HG03175 (cell line): Measurements from ENCODE around the gene HK1.
"Not testable (repeated sequence)": the region's sequence is repeated elsewhere in the genome, so short reads cannot be mapped to it uniquely, and the experiment has no call there.

Experiments
- ATAC-seq: cut with Tn5 transposase; IDR thresholded peaks from one replicate; pipeline ENCODE4 v1.9.1; 2021; ENCODE audit warnings: mild to moderate bottlenecking, moderate library complexity; ENCODE audit not compliant: unreplicated experiment

The HK1 gene

GRCh38 chr10:69325637-69326523 is 47.6 kb downstream of the HK1 start:
- ATAC-seq = not testable (repeated sequence)

- no peak for ATAC-seq
Observed at GRCh38 chr10:69326692-69327091, 48.4 kb downstream of the HK1 start.

GRCh38 chr10:69327463-69328379 is 49.4 kb downstream of the HK1 start:
- peak; percentile 72 for ATAC-seq

GRCh38 chr10:69328380-69328735 is 50.1 kb downstream of the HK1 start:
- no peak for ATAC-seq

GRCh38 chr10:69328888-69329287 is 50.6 kb downstream of the HK1 start:
- ATAC-seq = not testable (repeated sequence)

GRCh38 chr10:69329721-69330178 is 51.5 kb downstream of the HK1 start:
- ATAC-seq = no peak

DNA sequence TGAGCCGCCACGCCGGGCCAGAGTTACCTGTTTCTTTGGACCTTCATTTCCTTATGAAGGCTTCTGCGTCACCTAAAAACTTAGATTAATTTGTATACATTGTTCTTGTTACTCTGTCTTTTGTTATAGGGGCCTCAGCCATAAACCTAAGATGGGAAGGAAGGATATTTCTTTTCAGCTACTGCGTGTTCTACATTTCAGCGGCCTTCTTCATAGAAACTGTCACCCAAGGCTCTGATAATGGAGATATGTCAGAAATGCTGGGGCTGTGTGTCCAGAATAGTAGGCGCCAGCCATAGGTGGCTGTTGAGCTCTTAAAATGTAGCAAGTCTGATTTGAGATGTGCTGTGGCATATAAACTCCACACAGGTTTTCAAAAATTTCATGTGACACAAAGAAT is 52.9 kb downstream of the HK1 start:
- ATAC-seq = no peak

DNA sequence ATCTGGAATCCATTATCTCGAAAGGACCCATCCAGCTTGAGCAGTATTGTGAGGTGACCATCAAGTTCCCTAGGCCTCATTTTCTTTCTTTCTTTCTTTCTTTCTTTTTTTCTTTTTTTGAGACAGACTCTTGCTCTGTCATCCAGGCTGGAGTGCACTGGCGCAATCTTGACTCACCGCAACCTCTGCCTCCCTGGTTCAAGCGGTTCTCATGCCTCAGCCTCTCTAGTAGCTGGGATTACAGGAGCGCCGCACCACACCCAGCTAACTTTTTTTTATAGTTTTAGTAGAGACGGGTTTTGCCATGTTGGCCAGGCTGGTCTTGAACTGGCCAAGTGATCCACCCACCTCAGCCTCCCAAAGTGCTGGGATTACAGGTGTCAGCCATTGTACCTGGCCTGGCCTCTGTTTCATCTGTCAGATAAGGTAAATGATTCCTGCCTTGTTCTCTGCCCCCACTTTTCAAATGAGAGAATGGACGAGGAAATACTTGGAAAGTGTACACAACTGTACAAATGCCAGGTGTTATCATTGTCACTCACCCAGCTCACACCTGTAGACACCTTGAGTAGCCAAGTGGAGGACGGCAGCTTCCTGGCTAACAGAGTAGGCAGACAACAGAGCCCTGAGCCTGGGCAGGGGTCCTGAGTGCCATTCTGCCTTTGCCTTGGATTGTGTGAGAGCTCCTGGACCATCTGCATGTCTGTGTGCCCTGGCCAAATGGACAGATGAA is 54.1 kb downstream of the HK1 start:
- no peak for ATAC-seq

DNA sequence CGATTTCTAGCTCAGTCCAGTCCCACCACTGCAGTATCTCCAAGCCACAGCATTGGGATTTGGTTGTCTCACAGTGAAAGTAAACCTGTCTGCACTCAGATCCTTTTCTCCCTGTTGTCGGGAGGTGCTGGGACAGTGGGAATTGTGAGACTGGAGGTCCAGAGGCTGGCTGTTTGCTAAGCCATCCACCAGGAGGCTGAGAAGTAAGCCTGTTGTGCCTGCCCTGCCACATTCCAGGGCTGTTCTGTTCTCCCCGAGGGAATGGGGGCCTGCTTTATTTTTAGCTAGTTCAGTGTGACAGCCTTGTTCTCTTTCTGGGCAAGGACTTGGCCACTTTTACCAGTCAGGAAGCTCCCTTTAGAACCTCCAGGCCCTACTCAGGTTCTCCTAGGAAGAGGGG is 54.9 kb downstream of the HK1 start:
- no peak for ATAC-seq

GRCh38 chr10:69333865-69334301 is 55.6 kb downstream of the HK1 start:
- ATAC-seq = not testable (repeated sequence)

DNA sequence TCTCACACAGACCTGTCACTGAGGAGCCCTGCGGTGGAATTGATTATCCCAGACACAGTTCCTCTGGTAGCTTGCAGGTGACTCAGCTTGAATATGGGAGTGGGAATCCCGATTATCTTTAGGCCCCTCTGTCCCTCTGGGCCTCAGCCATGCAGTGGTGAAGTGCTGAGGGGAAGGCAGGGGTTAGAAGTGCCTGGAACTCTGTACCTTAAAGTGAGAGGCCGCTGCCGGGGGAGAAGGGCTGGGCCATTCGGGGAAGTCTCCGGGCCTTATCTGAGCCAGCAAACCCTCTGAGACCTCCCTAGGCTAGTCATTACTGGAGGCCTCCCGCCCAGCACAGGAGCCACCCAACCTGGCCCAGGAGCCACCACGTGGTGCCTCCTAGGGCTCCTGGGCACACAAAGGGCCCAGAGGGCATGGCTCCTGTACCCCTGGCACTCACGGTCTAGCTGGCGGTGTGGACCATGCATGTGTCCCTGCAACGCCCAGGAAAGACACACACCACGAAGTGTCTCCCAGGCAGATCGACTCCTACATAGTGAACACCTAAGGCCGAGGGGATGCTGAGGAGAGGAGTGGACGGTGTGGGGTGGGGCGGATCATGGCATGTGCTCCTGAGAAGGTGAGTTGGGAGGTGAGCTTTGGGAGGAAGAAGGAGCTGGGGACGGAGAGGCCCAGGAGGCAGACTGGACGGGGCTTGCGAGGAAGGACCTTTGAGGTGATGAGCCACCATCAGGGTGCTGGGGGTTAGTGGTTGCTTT is 56.2 kb downstream of the HK1 start:
- no peak for ATAC-seq

DNA sequence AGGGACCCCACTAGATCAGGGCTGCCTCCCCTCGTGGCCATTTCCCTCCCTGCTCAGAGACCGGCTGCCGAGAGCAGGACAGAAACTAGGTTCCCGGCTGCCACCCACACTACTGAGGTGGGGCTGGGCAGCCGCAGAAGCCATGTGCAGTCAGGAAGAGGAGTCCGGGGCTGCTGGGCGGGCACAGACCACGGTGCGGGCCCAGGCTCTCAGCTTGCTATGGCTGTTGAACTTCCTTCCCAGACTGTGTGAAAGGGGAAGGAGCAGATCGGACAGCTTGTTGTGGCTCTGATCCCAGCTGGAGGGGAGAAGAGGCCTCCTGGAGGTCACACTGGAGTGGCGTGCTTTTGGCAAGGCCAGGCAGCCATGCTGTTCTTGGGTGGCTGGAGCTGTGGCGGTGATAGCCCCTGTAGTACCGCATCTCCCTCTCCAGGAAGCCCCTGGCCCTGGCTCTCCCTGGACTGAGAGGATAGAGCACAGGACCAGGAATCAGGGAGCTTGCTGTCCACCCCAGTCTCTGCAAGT is 56.8 kb downstream of the HK1 start:
- ATAC-seq = no peak

DNA sequence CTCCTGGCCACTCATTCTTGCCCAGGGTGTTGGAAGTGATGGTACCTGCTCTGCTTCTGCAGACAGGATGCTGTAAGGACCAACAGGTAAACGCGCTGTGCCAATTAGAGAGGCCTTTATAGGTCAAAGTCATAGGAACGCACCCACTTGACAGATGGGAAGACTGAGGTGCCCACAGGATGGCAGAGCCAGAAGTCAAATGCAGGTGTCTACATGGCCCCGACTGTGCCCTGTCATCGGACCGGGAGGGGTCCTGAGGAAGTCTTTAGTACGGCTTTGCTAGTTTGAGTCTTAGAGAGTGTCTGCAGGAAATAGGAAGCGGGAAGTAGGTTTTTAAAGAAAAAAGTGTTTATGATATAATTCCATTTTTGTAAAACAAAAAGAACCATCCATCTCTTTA is 57.3 kb downstream of the HK1 start:
- ATAC-seq = no peak

- no peak for ATAC-seq
Observed at GRCh38 chr10:69336952-69337295, 58.6 kb downstream of the HK1 start.

- ATAC-seq = no peak
Observed at GRCh38 chr10:69337296-69338132, 59.2 kb downstream of the HK1 start.

DNA sequence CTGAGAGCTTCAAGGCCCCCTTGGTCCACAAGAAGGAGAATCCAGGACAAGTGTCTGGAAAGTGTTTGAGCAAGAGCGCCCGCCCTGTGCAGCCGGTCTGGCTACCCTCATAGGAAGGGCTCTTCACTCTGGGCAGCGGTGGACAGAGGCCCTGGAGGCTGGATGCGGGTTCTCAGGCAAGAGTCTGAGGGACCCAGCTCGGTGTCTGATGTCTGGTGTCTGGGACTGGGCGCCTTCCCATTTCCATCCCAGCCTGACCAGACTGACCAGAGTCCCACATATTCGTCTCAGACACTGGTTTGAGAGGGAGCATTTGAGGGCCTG is 59.8 kb downstream of the HK1 start:
- no peak for ATAC-seq

GRCh38 chr10:69338547-69339450 is 60.5 kb downstream of the HK1 start:
- ATAC-seq = no peak

DNA sequence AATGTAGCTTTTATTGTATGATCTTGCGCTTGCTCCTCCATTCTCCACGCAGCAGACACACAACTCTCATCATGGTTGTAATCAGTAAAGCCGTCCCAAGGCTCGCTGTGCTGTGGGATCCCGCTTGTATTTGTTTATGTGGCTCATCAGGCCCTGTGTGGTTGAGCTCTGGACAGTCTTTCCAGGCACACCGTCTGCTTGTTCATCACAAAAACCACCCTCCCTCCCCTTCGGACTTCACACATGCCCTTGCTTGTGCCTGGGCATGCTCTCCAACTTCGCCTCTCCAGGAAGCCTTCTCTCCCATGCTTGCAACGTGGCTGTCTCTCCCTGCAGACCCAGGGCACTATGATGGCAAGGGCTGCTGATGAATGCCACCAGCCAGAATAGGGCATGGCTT is 62.4 kb downstream of the HK1 start:
- no peak for ATAC-seq
